ENCODE measurements around the gene TMEM231. TPM values are rescaled to one million over a fixed set of nuclear protein-coding genes. Genes with fewer than 3 reads are reported as not detected.
"Not testable (repeated sequence)": the region's sequence is repeated elsewhere in the genome, so short reads cannot be mapped to it uniquely, and the experiment has no call there.

The TMEM231 gene
- total RNA-seq, 1 experiment from 2014 or later: 17.3 TPM

GRCh38 chr16:75550211-75550662, 5.8 kb downstream of the TMEM231 start:
- DNase-seq (ENCODE audit: low spot score): peak; percentile 61
- H3K9me3 ChIP-seq (ENCODE audit: low read depth, low read length, poor library complexity, severe bottlenecking): no peaks in the 10 kb centered on the region
- no peaks in the 10 kb centered on the region for H3K27me3 ChIP-seq (replicated peaks; ENCODE audit: insufficient read depth, low read depth, low read length, poor library complexity)
- peaks cover 4% of the 10 kb centered on the region for H3K4me1 ChIP-seq (ENCODE audit: insufficient read depth, low read length, poor library complexity, severe bottlenecking)
- no peak for TF ChIP-seq EZH2 (IDR thresholded peaks at IDR 0.05; ENCODE audit: borderline replicate concordance, low read depth, low read length, poor library complexity, severe bottlenecking)
- TF ChIP-seq CTCF (conservative IDR thresholded peaks at IDR 0.05; ENCODE audit: low read depth, low read length): peak; percentile 65
- CTCF ChIA-PET: interaction anchor here (0.8 to 1.0 kb wide), 3 partner anchors 29 to 214 kb away, joined by 3 to 7 read pairs (median 3); no protein-coding TSS in a partner anchor
- no peaks in the 10 kb centered on the region for H3K36me3 ChIP-seq (ENCODE audit: insufficient read depth, low read length, poor library complexity, severe bottlenecking)
- intact Hi-C loops (cut with micrococcal nuclease; ENCODE audit: unreplicated experiment): no loop called here
- BruUV-seq (replicated peaks): no TSS peak
- H3K4me3 ChIP-seq (ENCODE audit: low read depth, low read length, poor library complexity, severe bottlenecking): no peak overlapping the region
- no peak overlapping the region for H3K27ac ChIP-seq (ENCODE audit: low read depth, low read length, poor library complexity, severe bottlenecking)
- POLR2A ChIA-PET (ENCODE audit: low non-redundant PET): no interaction called here

- DNase-seq (ENCODE audit: low spot score); intact Hi-C loops (cut with micrococcal nuclease; ENCODE audit: unreplicated experiment); H3K9me3 ChIP-seq (ENCODE audit: low read depth, low read length, poor library complexity, severe bottlenecking); H3K27ac ChIP-seq (ENCODE audit: low read depth, low read length, poor library complexity, severe bottlenecking); POLR2A ChIA-PET (ENCODE audit: low non-redundant PET); H3K4me1 ChIP-seq (ENCODE audit: insufficient read depth, low read length, poor library complexity, severe bottlenecking); CTCF ChIA-PET; H3K4me3 ChIP-seq (ENCODE audit: low read depth, low read length, poor library complexity, severe bottlenecking); H3K36me3 ChIP-seq (ENCODE audit: insufficient read depth, low read length, poor library complexity, severe bottlenecking); H3K27me3 ChIP-seq (replicated peaks; ENCODE audit: insufficient read depth, low read depth, low read length, poor library complexity); BruUV-seq (replicated peaks): not testable (repeated sequence)
Observed at GRCh38 chr16:75548456-75548855, 7.6 kb downstream of the TMEM231 start.

- no peaks in the 10 kb centered on the region for H3K4me1 ChIP-seq (ENCODE audit: insufficient read depth, low read length, poor library complexity, severe bottlenecking)
- H3K36me3 ChIP-seq (ENCODE audit: insufficient read depth, low read length, poor library complexity, severe bottlenecking): peaks cover 6% of the 10 kb centered on the region
- H3K27me3 ChIP-seq (replicated peaks; ENCODE audit: insufficient read depth, low read depth, low read length, poor library complexity): no peaks in the 10 kb centered on the region
- H3K9me3 ChIP-seq (ENCODE audit: low read depth, low read length, poor library complexity, severe bottlenecking): no peaks in the 10 kb centered on the region
- intact Hi-C loops (cut with micrococcal nuclease; ENCODE audit: unreplicated experiment): no loop called here
- H3K4me3 ChIP-seq (ENCODE audit: low read depth, low read length, poor library complexity, severe bottlenecking): no peak overlapping the region
- no peak for DNase-seq (ENCODE audit: low spot score)
- no peak overlapping the region for H3K27ac ChIP-seq (ENCODE audit: low read depth, low read length, poor library complexity, severe bottlenecking)
- CTCF ChIA-PET: no interaction called here
- TF ChIP-seq CTCF (conservative IDR thresholded peaks at IDR 0.05; ENCODE audit: low read depth, low read length): no peak
- no peak for TF ChIP-seq EZH2 (IDR thresholded peaks at IDR 0.05; ENCODE audit: borderline replicate concordance, low read depth, low read length, poor library complexity, severe bottlenecking)
- POLR2A ChIA-PET (ENCODE audit: low non-redundant PET): no interaction called here
- no TSS peak for BruUV-seq (replicated peaks)
Observed at GRCh38 chr16:75546293-75546692, 9.8 kb downstream of the TMEM231 start.

GRCh38 chr16:75545879-75546278, 10.2 kb downstream of the TMEM231 start:
- H3K4me3 ChIP-seq (ENCODE audit: low read depth, low read length, poor library complexity, severe bottlenecking); BruUV-seq (replicated peaks); CTCF ChIA-PET; H3K27me3 ChIP-seq (replicated peaks; ENCODE audit: insufficient read depth, low read depth, low read length, poor library complexity); H3K27ac ChIP-seq (ENCODE audit: low read depth, low read length, poor library complexity, severe bottlenecking); intact Hi-C loops (cut with micrococcal nuclease; ENCODE audit: unreplicated experiment); H3K36me3 ChIP-seq (ENCODE audit: insufficient read depth, low read length, poor library complexity, severe bottlenecking); H3K9me3 ChIP-seq (ENCODE audit: low read depth, low read length, poor library complexity, severe bottlenecking); H3K4me1 ChIP-seq (ENCODE audit: insufficient read depth, low read length, poor library complexity, severe bottlenecking); POLR2A ChIA-PET (ENCODE audit: low non-redundant PET); DNase-seq (ENCODE audit: low spot score): not testable (repeated sequence)

- intact Hi-C loops (cut with micrococcal nuclease; ENCODE audit: unreplicated experiment); H3K36me3 ChIP-seq (ENCODE audit: insufficient read depth, low read length, poor library complexity, severe bottlenecking); H3K4me3 ChIP-seq (ENCODE audit: low read depth, low read length, poor library complexity, severe bottlenecking); H3K27ac ChIP-seq (ENCODE audit: low read depth, low read length, poor library complexity, severe bottlenecking); DNase-seq (ENCODE audit: low spot score); BruUV-seq (replicated peaks); H3K4me1 ChIP-seq (ENCODE audit: insufficient read depth, low read length, poor library complexity, severe bottlenecking); H3K27me3 ChIP-seq (replicated peaks; ENCODE audit: insufficient read depth, low read depth, low read length, poor library complexity); H3K9me3 ChIP-seq (ENCODE audit: low read depth, low read length, poor library complexity, severe bottlenecking): not testable (repeated sequence)
- CTCF ChIA-PET: interaction anchor here (0.7 kb wide), 1 partner anchor 25 kb away, joined by 3 read pairs; no protein-coding TSS in a partner anchor
- POLR2A ChIA-PET (ENCODE audit: low non-redundant PET): interaction anchor here (0.6 kb wide), 1 partner anchor 48 kb away, joined by 3 read pairs; no protein-coding TSS in a partner anchor
Observed at GRCh38 chr16:75542462-75542861, 13.6 kb downstream of the TMEM231 start.

Measured in A673 (cell line).